Cardiac muscle cell (in vitro differentiated cells and primary cell): ENCODE measurements around the gene CBLL2. TPM values are rescaled to one million over a fixed set of nuclear protein-coding genes. Genes with fewer than 3 reads are reported as not detected.

Experiments
- DNase-seq, 2 donors: peaks; one replicate each; pipeline versions ENCODE4 v3.0.0 to v3.0.0-alpha.2; 2010 to 2017; ENCODE audit warnings: low read depth in 1 of 2, low spot score in 1 of 2
- H3K27ac ChIP-seq: fragments of 200-600 bp; sonication (generic); 2 replicates; pipeline ENCODE4 v1.5.1; 2016
- H3K27me3 ChIP-seq: fragments of 200-600 bp; sonication (generic); 2 replicates; pipeline ENCODE4 v1.6.0; 2016; ENCODE audit warnings: control low read depth
- H3K36me3 ChIP-seq: fragments of 200-600 bp; sonication (generic); 2 replicates; pipeline ENCODE4 v1.5.1; 2016; ENCODE audit warnings: control low read depth
- H3K4me1 ChIP-seq: fragments of 200-600 bp; sonication (generic); 2 replicates; pipeline ENCODE4 v1.8.1; 2017; ENCODE audit warnings: low read depth, mild to moderate bottlenecking, mixed run types
- H3K4me3 ChIP-seq: fragments of 200-600 bp; sonication (generic); 2 replicates; pipeline ENCODE4 v1.5.1; 2016; ENCODE audit warnings: mild to moderate bottlenecking
- H3K9me3 ChIP-seq: fragments of 200-600 bp; sonication (generic); 2 replicates; pipeline ENCODE4 v1.5.1; 2017; ENCODE audit warnings: low read depth, mild to moderate bottlenecking, control low read depth
- CTCF ChIP-seq: IDR thresholded peaks from 2 replicates; pipeline ENCODE4 v1.5.1; 2012; ENCODE audit warnings: low read depth, mild to moderate bottlenecking, low read length
- polyA plus RNA-seq: library from polyadenylated mRNA; unstranded; fragments of >200 nt; fragmentation: Nextera tagmentation; extraction: Ambion mirVana; gene quantifications from 2 replicates; pipeline ENCODE4 v1.2.1, GENCODE V29; 2016
- total RNA-seq: library from RNA; depleted of rRNA; stranded (reverse); fragments of >200 nt; gene quantifications from 2 replicates; pipeline ENCODE4 v1.2.3, GENCODE V29; 2016

CBLL2 gene
- total and polyA plus RNA-seq, 2 experiments from 2014 or later, result not detected

DNA sequence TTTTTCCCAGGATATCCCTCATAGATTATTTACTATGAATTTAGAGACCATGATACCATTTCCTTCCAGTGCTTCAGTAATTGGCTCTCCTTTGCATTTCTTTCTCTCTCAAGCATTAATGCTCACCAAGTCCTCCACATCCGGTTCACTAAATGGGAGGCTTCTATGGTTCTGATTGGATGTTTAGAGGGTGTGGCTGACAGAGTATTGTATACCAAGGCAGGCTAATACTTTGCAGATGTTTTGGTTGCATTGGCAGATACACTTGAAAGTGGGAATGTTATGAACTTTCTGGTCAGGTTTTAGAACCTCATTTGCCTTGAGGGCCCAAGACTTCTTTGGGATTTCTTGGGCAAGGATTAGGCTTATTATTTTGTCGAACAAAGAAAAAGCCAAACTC is 24.2 kb downstream of the CBLL2 start:
- H3K9me3 ChIP-seq, result no peaks in the 10 kb centered on the region
- no peaks in the 10 kb centered on the region for H3K27me3 ChIP-seq
- H3K4me3 ChIP-seq, result no peak overlapping the region
- no peak for DNase-seq
- TF ChIP-seq CTCF, result no peak
- no peak overlapping the region for H3K27ac ChIP-seq
- peaks cover 38% of the 10 kb centered on the region for H3K4me1 ChIP-seq
- H3K36me3 ChIP-seq, result no peaks in the 10 kb centered on the region

DNA sequence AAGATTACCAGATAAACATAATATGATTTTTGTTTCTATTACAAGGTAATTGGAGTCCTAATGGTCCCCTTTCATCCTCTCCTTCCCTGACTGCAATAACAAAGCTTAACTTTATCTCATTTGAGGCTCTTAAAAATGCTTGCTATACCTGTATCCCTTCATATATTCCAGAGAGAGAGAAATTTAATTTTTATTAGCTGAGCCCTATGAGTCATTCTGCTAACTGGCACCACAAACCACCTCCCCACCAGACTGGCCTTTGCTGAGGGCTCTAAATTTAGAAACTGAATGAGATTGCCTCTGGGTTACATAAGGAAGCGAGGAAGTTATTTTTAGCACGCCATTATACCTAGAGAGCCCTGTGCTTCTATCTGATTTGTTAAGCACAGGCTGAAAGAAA is 27.4 kb downstream of the CBLL2 start:
- peaks cover 28% of the 10 kb centered on the region for H3K4me1 ChIP-seq
- H3K9me3 ChIP-seq, result no peaks in the 10 kb centered on the region
- TF ChIP-seq CTCF, result no peak
- no peaks in the 10 kb centered on the region for H3K36me3 ChIP-seq
- H3K27me3 ChIP-seq, result no peaks in the 10 kb centered on the region
- no peak overlapping the region for H3K4me3 ChIP-seq
- peak overlapping the region; percentile 79 for H3K27ac ChIP-seq
- peak; percentile 40 to 91 for DNase-seq

DNA sequence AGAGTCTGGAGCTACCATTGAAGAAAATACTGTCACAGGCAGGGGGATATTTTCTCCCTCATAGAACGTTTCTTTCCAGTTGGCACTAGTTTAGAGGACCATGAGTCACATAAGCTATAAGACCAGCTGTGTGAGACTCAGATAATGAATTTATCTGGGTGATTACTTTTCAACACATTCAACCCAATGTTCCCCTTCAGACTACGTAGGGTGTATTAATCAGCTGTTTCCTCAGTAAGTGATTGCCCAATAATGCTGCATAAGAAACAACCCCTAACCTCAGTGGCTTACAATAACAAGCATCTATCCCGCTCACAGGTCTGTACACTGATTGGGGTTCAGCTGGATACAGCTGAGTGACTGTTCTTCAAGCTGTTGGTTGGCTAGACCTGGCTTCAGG is 38.1 kb downstream of the CBLL2 start:
- Histone ChIP-seq H3K27ac (no peak overlapping the region), H3K9me3 (no peaks in the 10 kb centered on the region), H3K4me1 (peaks cover 11% of the 10 kb centered on the region), H3K4me3 (no peak overlapping the region), H3K27me3 (no peaks in the 10 kb centered on the region), H3K36me3 (no peaks in the 10 kb centered on the region)
- peak in 1 of 2 donors; percentile 61 for DNase-seq
- TF ChIP-seq CTCF, result no peak

DNA sequence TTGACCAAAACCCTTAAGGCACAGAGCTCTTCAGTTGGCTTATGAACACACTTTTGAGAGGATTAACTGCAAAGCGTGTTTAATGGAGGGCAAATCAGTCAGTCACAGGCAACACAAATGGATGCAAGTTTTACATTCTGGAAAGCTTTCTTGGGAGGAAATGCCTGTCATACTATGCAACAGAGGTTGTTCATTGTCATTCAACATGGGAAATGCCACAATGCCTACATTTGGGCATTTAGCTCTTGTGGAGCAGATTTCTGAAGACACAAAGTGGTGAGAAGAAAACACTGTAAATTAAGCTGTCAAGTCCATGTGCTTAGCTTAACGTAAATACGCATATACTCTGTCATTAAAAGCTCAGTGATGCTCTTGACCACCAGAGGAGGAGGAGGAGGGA is 41.1 kb downstream of the CBLL2 start:
- no peak for TF ChIP-seq CTCF
- H3K4me3 ChIP-seq, result no peak overlapping the region
- H3K27ac ChIP-seq, result no peak overlapping the region
- no peaks in the 10 kb centered on the region for H3K9me3 ChIP-seq
- H3K36me3 ChIP-seq, result no peaks in the 10 kb centered on the region
- peaks cover 15% of the 10 kb centered on the region for H3K4me1 ChIP-seq
- H3K27me3 ChIP-seq, result no peaks in the 10 kb centered on the region
- no peak for DNase-seq

DNA sequence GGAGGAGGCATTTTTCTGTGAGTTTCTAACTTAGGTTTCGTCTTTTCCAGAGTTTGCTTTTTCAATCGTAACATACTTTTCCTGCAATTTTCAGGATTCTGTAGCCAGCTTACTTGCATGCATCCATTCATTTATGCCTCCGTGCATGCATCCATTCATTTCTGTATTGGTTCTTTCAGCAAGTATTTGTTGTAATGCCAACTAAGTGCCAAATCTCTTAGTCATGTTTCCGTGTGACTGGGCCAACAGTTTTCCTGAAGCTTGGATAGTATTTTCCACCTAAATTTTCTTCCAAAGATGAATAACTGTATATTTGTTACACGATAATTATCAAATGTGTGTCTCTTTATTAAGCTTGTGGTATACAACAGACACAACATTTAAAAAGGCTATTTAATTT is 41.5 kb downstream of the CBLL2 start:
- Histone ChIP-seq H3K36me3 (no peaks in the 10 kb centered on the region), H3K9me3 (no peaks in the 10 kb centered on the region), H3K4me3 (no peak overlapping the region), H3K27ac (no peak overlapping the region), H3K4me1 (peaks cover 15% of the 10 kb centered on the region), H3K27me3 (no peaks in the 10 kb centered on the region)
- no peak for TF ChIP-seq CTCF
- DNase-seq, result no peak

DNA sequence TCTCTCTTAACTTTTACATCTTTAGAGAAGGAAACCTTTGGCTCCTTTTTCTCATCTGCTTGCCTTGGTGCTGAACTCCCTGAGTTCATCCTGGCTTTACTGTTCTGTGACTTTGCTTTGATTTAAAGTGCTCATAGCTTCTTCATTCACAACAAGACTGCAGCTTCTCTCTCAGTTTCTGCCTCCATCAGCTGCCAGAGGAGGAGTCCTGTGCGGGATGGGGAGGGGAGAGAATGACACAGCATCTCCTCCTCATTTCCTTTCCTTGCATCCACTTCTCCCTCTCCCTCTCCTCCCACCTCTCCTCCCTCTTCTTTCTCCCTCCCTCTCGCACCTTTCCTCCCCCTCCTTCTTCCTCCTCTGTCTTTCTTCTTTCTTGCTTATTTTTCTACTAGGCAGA is 42.0 kb downstream of the CBLL2 start:
- TF ChIP-seq CTCF, result no peak
- Histone ChIP-seq H3K27me3 (no peaks in the 10 kb centered on the region), H3K9me3 (no peaks in the 10 kb centered on the region), H3K27ac (no peak overlapping the region), H3K4me3 (no peak overlapping the region), H3K4me1 (peaks cover 15% of the 10 kb centered on the region), H3K36me3 (no peaks in the 10 kb centered on the region)
- peak in 1 of 2 donors; percentile 15 for DNase-seq
